ENCODE results near the gene SOWAHC. TPM values are rescaled to one million over a fixed set of nuclear protein-coding genes. Genes with fewer than 3 reads are reported as not detected.

Gene SOWAHC
- total RNA-seq, 4 donors from 2014 or later, result 6.4 to 32.5 (median 9.4) TPM

GRCh38 chr2:109629867-109630266, 15.7 kb downstream of the SOWAHC start:
- Histone ChIP-seq H3K4me1 (no peaks in the 10 kb centered on the region), H3K9me3 (no peaks in the 10 kb centered on the region), H3K4me3 (no peak overlapping the region), H3K27me3 (no peaks in the 10 kb centered on the region), H3K36me3 (no peaks in the 10 kb centered on the region), H3K27ac (no peak overlapping the region)
- TF ChIP-seq POLR2A (IDR thresholded peaks at IDR 0.05) (no peak), CTCF (IDR thresholded peaks at IDR 0.05) (no peak)
- DNase-seq, result no peak
- intact Hi-C loops (cut with DNase I; ENCODE audit: low total_unique reads), result no loop called here

- no peak for DNase-seq
- H3K9me3 ChIP-seq, result no peaks in the 10 kb centered on the region
- H3K4me3 ChIP-seq, result no peak overlapping the region
- TF ChIP-seq CTCF (IDR thresholded peaks at IDR 0.05) (no peak), POLR2A (IDR thresholded peaks at IDR 0.05) (no peak)
- no peak overlapping the region for H3K27ac ChIP-seq
- intact Hi-C loops (cut with DNase I; ENCODE audit: low total_unique reads), result no loop called here
- no peaks in the 10 kb centered on the region for H3K36me3 ChIP-seq
- no peaks in the 10 kb centered on the region for H3K27me3 ChIP-seq
- H3K4me1 ChIP-seq, result no peaks in the 10 kb centered on the region
Measured at GRCh38 chr2:109630441-109631430, 16.6 kb downstream of the SOWAHC start.

GRCh38 chr2:109631741-109632140, 17.6 kb downstream of the SOWAHC start:
- intact Hi-C loops (cut with DNase I; ENCODE audit: low total_unique reads), result no loop called here
- no peak for TF ChIP-seq POLR2A (IDR thresholded peaks at IDR 0.05)
- TF ChIP-seq CTCF (IDR thresholded peaks at IDR 0.05), result no peak
- no peaks in the 10 kb centered on the region for H3K36me3 ChIP-seq
- H3K9me3 ChIP-seq, result no peaks in the 10 kb centered on the region
- H3K27ac ChIP-seq, result no peak overlapping the region
- H3K27me3 ChIP-seq, result no peaks in the 10 kb centered on the region
- H3K4me3 ChIP-seq, result no peak overlapping the region
- no peaks in the 10 kb centered on the region for H3K4me1 ChIP-seq
- DNase-seq, result no peak

GRCh38 chr2:109632158-109632789, 18.1 kb downstream of the SOWAHC start:
- Histone ChIP-seq H3K27ac (no peak overlapping the region), H3K27me3 (no peaks in the 10 kb centered on the region), H3K4me3 (no peak overlapping the region), H3K36me3 (no peaks in the 10 kb centered on the region), H3K4me1 (no peaks in the 10 kb centered on the region), H3K9me3 (no peaks in the 10 kb centered on the region)
- TF ChIP-seq POLR2A (IDR thresholded peaks at IDR 0.05), result no peak
- no peak for TF ChIP-seq CTCF (IDR thresholded peaks at IDR 0.05)
- no peak for DNase-seq
- intact Hi-C loops (cut with DNase I; ENCODE audit: low total_unique reads), result no loop called here

Data from uterus (tissue), 4 donors.